CD4-positive, CD25-positive, alpha-beta regulatory T cell (primary cell): ENCODE results near the gene PPP2R5C. TPM values are rescaled to one million over a fixed set of nuclear protein-coding genes. Genes with fewer than 3 reads are reported as not detected.
A peak's percentile ranks its signal among the peaks of the same experiment; 100 is the strongest.
"Not testable (repeated sequence)": the region's sequence is repeated elsewhere in the genome, so short reads cannot be mapped to it uniquely, and the experiment has no call there.

ENCODE experiments used
- ATAC-seq, 2 donors: fragments of 150-1000 bp; cut with Tn5 transposase; one replicate each; pipeline ENCODE4 v1.10.0; 2021; ENCODE audit warnings: low read depth in 2 of 2, moderate number of reproducible peaks in 2 of 2, moderate library complexity in 1 of 2
- DNase-seq, 3 donors: peaks; one replicate each; pipeline versions ENCODE4 v3.0.0 to v3.0.0-alpha.2; 2012 to 2022; ENCODE audit warnings: mixed read lengths in 1 of 3
- H3K27ac ChIP-seq: one replicate; pipeline ENCODE4 v1.7.0; 2013; ENCODE audit warnings: mild to moderate bottlenecking, low read length; ENCODE audit not compliant: insufficient read depth, poor library complexity, severe bottlenecking
- H3K27me3 ChIP-seq: one replicate; pipeline ENCODE4 v1.7.0; 2013; ENCODE audit warnings: low read length; ENCODE audit not compliant: control insufficient read depth, insufficient read depth
- H3K36me3 ChIP-seq: one replicate; pipeline ENCODE4 v1.7.0; 2013; ENCODE audit warnings: mild to moderate bottlenecking, low read length, moderate library complexity; ENCODE audit not compliant: control insufficient read depth, insufficient read depth
- H3K4me1 ChIP-seq: 2 replicates; pipeline ENCODE4 v1.7.0; 2013; ENCODE audit warnings: mild to moderate bottlenecking, low read length; ENCODE audit not compliant: insufficient read depth, control insufficient read depth, poor library complexity, severe bottlenecking
- H3K4me3 ChIP-seq: one replicate; pipeline ENCODE4 v1.7.0; 2013; ENCODE audit warnings: low read depth, mild to moderate bottlenecking, low read length, moderate library complexity
- H3K9me3 ChIP-seq, 2 experiments: 1 replicate in 1 of 2; 2 replicates in 1 of 2; pipeline ENCODE4 v1.7.0; 2013; ENCODE audit warnings: low read length in 2 of 2, mild to moderate bottlenecking in 1 of 2, moderate library complexity in 1 of 2; ENCODE audit not compliant: control insufficient read depth in 2 of 2
- H3K27ac Mint-ChIP-seq, 3 donors: one replicate each; pipeline ENCODE4 v1.8.0; 2020 to 2022; ENCODE audit warnings: mild to moderate bottlenecking in 3 of 3, mixed read lengths in 3 of 3, moderate library complexity in 2 of 3
- H3K27me3 Mint-ChIP-seq: one replicate; pipeline ENCODE4 v1.8.0; 2022; ENCODE audit warnings: mild to moderate bottlenecking, mixed read lengths
- H3K36me3 Mint-ChIP-seq: one replicate; pipeline ENCODE4 v1.8.0; 2020; ENCODE audit warnings: mixed read lengths
- H3K4me1 Mint-ChIP-seq, 4 donors: one replicate each; pipeline ENCODE4 v1.8.0; 2020 to 2022; ENCODE audit warnings: mixed read lengths in 4 of 4, mild to moderate bottlenecking in 1 of 4
- H3K4me3 Mint-ChIP-seq, 4 donors: one replicate each; pipeline ENCODE4 v1.8.0; 2020 to 2022; ENCODE audit warnings: mild to moderate bottlenecking in 4 of 4, mixed read lengths in 4 of 4, moderate library complexity in 3 of 4
- H3K9me3 Mint-ChIP-seq, 7 donors: one replicate each; pipeline ENCODE4 v1.8.0; 2020 to 2022; ENCODE audit warnings: mixed read lengths in 7 of 7, mild to moderate bottlenecking in 3 of 7, moderate library complexity in 2 of 7
- polyA plus RNA-seq, 4 donors: library from polyadenylated mRNA; unstranded; fragments of 300-500 nt; fragmentation: Illumina TruSeq; gene quantifications; one replicate each; pipeline ENCODE4 v1.2.3, GENCODE V29; 2021
- total RNA-seq: library from RNA; stranded (reverse); gene quantifications from one replicate; pipeline ENCODE4 v1.2.3, GENCODE V29; 2022

The PPP2R5C gene
- total and polyA plus RNA-seq, 5 donors from 2014 or later: 244 to 650 (median 282) TPM

DNA sequence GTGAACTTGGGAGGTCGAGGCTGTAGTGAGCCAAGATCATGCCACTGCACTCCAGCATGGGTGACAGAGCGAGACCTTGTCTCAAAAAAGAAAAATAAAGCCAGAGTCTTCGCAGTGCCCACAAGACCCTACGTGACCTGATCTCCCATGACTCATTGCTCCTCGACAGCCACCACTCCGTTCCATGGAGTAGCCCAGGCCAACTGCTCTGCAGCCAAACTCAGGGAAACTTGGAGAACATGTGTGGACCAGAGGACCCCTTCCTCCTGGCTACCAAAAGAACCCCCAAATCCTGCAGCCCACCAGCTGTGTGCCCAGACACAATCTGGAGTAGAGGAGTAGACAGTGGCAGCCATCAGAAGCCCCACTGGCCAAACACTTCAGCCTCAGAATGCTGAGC lies 32.1 kb upstream of the PPP2R5C start:
- ATAC-seq: no peak
- no peak for DNase-seq
- Histone ChIP-seq H3K9me3 (no peaks in the 10 kb centered on the region), H3K27ac (peak overlapping the region; percentile 47), H3K4me3 (no peak overlapping the region), H3K36me3 (no peaks in the 10 kb centered on the region), H3K27me3 (no peaks in the 10 kb centered on the region), H3K4me1 (peaks cover 33% of the 10 kb centered on the region)
- H3K36me3 Mint-ChIP-seq: peaks cover 4% of the 10 kb centered on the region
- H3K4me3 Mint-ChIP-seq: peak overlapping the region in 1 of 4 donors; percentile 20
- H3K27ac Mint-ChIP-seq: peak overlapping the region; percentile 62 to 98 (median 80)
- peaks cover 0 to 2% (median 0%) of the 10 kb centered on the region in 7 donors for H3K9me3 Mint-ChIP-seq
- peaks cover 19 to 73% (median 45%) of the 10 kb centered on the region in 4 donors for H3K4me1 Mint-ChIP-seq
- H3K27me3 Mint-ChIP-seq: no peaks in the 10 kb centered on the region

DNA sequence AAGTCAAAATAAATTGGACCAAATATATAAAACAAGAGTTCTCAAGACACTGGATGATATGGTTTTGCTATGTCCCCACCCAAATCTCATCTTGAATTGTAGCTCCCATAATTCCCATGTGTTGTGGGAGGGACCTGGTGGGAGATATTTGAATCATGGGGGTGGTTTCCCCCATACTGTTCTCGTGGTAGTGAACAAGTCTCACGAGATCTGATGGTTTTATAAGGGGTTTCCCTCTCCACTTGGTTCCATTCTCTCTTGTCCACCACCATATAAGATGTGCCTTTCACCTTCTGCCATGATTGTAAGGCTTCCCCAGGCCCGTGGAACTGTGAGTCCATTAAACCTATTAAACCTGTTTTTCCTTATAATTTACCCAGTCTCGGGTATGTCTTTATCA lies 31.4 kb upstream of the PPP2R5C start:
- H3K27ac ChIP-seq: peak overlapping the region; percentile 86
- not testable (repeated sequence) for H3K9me3 Mint-ChIP-seq, H3K27me3 ChIP-seq, H3K27me3 Mint-ChIP-seq, H3K4me3 ChIP-seq, ATAC-seq, DNase-seq, H3K36me3 ChIP-seq, H3K36me3 Mint-ChIP-seq, H3K9me3 ChIP-seq
- peak overlapping the region; percentile 17 to 85 (median 24) for H3K4me3 Mint-ChIP-seq
- peaks cover 19 to 73% (median 45%) of the 10 kb centered on the region in 4 donors for H3K4me1 Mint-ChIP-seq
- H3K27ac Mint-ChIP-seq: peak overlapping the region; percentile 97 to 98 (median 97)
- peaks cover 33% of the 10 kb centered on the region for H3K4me1 ChIP-seq

DNA sequence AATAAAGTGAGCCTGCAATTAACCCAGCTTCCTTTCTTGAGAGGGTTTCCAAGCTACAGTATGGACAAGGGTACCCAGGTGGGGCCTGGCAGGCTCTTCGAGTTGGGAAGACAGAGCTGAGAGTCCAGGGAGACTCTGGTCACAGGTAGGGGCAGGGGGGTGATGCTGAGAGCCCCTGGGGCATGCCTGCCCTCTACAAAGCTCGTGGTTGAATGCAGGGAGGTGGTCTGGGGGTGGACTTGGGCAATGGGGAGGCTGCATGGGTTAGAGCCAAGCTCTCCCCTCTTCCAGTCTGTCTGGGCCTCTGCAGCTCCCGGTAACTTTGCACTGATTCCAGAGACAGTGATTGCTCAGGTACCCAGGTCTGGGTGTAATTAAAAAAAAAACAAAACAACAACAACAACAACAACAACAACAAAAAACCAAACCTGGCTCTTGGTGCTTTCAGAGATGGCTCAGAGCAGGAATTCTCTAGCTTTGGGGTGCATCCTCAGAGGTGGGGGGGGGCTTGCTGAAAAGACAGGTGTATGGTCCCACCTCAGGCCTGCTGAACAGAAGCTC lies 30.8 kb upstream of the PPP2R5C start:
- H3K9me3 Mint-ChIP-seq: peaks cover 0 to 2% (median 0%) of the 10 kb centered on the region in 7 donors
- DNase-seq (no peak), ATAC-seq (no peak)
- Histone ChIP-seq H3K27ac (peak overlapping the region; percentile 86), H3K4me1 (peaks cover 33% of the 10 kb centered on the region), H3K4me3 (peak overlapping the region; percentile 69), H3K9me3 (no peaks in the 10 kb centered on the region), H3K27me3 (no peaks in the 10 kb centered on the region), H3K36me3 (no peaks in the 10 kb centered on the region)
- H3K4me3 Mint-ChIP-seq: peak overlapping the region; percentile 74 to 84 (median 82)
- H3K36me3 Mint-ChIP-seq: peaks cover 4% of the 10 kb centered on the region
- no peaks in the 10 kb centered on the region for H3K27me3 Mint-ChIP-seq
- H3K27ac Mint-ChIP-seq: peak overlapping the region; percentile 97 to 98 (median 97)
- peaks cover 19 to 68% (median 42%) of the 10 kb centered on the region in 4 donors for H3K4me1 Mint-ChIP-seq

DNA sequence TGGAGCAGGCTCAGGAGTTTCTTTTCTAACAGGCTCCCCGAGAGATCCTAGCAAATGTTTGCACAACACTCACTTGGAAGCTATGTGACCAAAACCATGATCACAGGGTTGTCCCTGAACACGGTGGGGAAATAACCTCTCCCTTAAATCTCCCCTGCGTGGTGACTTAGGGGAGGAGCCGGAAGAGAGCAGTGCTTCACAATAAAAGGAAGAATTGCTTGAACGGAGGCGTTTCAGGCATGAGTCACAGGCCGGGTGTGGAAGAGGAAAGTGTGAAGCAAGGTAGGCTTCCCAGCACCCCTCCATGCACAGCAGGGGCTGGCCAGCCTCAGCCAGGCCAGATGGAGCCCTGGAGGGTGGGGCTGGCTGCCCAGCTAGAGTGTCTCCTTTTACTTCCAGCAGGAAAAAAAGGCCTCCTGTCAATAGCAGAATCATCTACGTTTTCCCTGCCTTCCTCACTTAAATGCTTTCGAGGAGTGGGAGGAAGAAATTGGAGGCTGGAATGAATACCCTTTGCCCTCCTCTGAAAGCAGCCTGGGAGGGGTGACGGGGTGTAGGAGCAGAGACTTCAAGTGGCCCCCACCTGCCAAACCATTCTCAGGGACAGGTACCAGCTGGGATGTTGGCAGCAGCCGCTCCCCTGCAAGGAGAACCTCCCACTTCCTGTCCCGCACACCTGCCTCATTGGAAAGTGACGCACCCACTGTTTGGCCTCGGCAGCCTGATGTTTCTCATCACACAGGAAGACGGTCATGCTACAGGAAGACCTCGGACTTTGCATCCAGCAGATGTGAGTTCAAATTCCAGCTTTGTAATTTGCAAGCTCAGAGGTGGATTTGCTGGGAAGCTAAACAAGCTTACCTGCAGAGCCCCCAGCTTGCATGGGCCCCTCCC lies 30.1 kb upstream of the PPP2R5C start:
- H3K9me3 Mint-ChIP-seq: peaks cover 0 to 2% (median 0%) of the 10 kb centered on the region in 7 donors
- peak overlapping the region; percentile 69 for H3K4me3 ChIP-seq
- DNase-seq (peak; percentile 70 to 90 (median 73)), ATAC-seq (peak; percentile 90)
- H3K27ac Mint-ChIP-seq: peak overlapping the region; percentile 97 to 98 (median 97)
- no peaks in the 10 kb centered on the region for H3K27me3 ChIP-seq
- H3K4me1 ChIP-seq: peaks cover 28% of the 10 kb centered on the region
- H3K4me3 Mint-ChIP-seq: peak overlapping the region; percentile 74 to 84 (median 82)
- peak overlapping the region; percentile 86 for H3K27ac ChIP-seq
- no peaks in the 10 kb centered on the region for H3K27me3 Mint-ChIP-seq
- H3K36me3 Mint-ChIP-seq: peaks cover 4% of the 10 kb centered on the region
- no peaks in the 10 kb centered on the region for H3K36me3 ChIP-seq
- H3K4me1 Mint-ChIP-seq: peaks cover 19 to 62% (median 38%) of the 10 kb centered on the region in 4 donors
- no peaks in the 10 kb centered on the region for H3K9me3 ChIP-seq

DNA sequence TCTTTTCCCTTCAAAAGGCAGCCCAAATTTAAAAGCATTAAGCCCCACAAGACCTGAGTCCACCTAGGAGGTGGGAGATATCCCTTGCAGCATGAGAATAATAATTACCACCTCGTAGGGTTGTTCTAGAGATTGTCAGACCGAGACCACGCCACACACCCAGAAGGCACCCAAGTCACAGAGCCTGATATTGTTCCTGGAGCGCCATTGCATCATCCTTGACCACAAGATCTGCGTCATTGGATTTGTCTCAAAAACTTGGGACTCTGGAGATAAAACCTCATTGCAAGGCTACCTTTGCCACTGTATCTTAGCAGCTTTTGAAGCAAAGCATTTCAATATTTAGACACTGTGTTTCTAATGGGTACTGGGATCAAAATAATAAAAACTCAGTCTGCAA lies 29.4 kb upstream of the PPP2R5C start:
- Histone ChIP-seq H3K27ac (peak overlapping the region; percentile 86), H3K4me3 (peak overlapping the region; percentile 69), H3K9me3 (no peaks in the 10 kb centered on the region), H3K27me3 (no peaks in the 10 kb centered on the region), H3K4me1 (peaks cover 28% of the 10 kb centered on the region), H3K36me3 (no peaks in the 10 kb centered on the region)
- ATAC-seq (no peak), DNase-seq (no peak)
- H3K4me1 Mint-ChIP-seq: peaks cover 19 to 60% (median 35%) of the 10 kb centered on the region in 4 donors
- H3K9me3 Mint-ChIP-seq: peaks cover 0 to 2% (median 0%) of the 10 kb centered on the region in 7 donors
- H3K27ac Mint-ChIP-seq: peak overlapping the region; percentile 97 to 98 (median 97)
- H3K36me3 Mint-ChIP-seq: peaks cover 4% of the 10 kb centered on the region
- peak overlapping the region; percentile 74 to 84 (median 82) for H3K4me3 Mint-ChIP-seq
- no peaks in the 10 kb centered on the region for H3K27me3 Mint-ChIP-seq

DNA sequence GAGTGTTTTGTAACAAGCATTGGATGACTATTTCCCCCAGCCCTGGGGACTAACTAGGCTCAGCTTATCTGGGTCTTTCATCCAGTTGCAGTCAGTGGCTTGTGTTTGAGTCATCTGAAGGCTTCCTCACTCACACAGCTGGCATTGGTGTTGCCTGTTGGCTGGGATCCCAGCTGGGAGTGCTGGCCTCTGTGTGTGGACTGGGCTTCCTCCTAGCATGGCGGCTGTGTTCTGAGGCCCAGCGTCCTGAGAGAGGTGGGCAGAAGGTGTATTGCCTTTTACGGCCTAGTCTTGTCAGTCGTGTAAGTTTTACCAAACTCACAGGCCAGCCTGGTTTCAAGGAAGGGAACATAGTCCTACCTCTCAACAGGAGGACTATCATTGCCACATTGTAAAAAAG lies 28.3 kb upstream of the PPP2R5C start:
- H3K4me3 Mint-ChIP-seq: peak overlapping the region in 1 of 4 donors; percentile 37
- peaks cover 0 to 2% (median 0%) of the 10 kb centered on the region in 7 donors for H3K9me3 Mint-ChIP-seq
- H3K4me1 ChIP-seq: peaks cover 34% of the 10 kb centered on the region
- H3K27ac ChIP-seq: no peak overlapping the region
- peaks cover 4% of the 10 kb centered on the region for H3K36me3 Mint-ChIP-seq
- no peak for DNase-seq
- H3K4me3 ChIP-seq: no peak overlapping the region
- no peak for ATAC-seq
- H3K27me3 Mint-ChIP-seq: no peaks in the 10 kb centered on the region
- peaks cover 15 to 64% (median 32%) of the 10 kb centered on the region in 4 donors for H3K4me1 Mint-ChIP-seq
- no peaks in the 10 kb centered on the region for H3K27me3 ChIP-seq
- peak overlapping the region; percentile 73 to 98 (median 77) for H3K27ac Mint-ChIP-seq
- H3K9me3 ChIP-seq: no peaks in the 10 kb centered on the region
- no peaks in the 10 kb centered on the region for H3K36me3 ChIP-seq

DNA sequence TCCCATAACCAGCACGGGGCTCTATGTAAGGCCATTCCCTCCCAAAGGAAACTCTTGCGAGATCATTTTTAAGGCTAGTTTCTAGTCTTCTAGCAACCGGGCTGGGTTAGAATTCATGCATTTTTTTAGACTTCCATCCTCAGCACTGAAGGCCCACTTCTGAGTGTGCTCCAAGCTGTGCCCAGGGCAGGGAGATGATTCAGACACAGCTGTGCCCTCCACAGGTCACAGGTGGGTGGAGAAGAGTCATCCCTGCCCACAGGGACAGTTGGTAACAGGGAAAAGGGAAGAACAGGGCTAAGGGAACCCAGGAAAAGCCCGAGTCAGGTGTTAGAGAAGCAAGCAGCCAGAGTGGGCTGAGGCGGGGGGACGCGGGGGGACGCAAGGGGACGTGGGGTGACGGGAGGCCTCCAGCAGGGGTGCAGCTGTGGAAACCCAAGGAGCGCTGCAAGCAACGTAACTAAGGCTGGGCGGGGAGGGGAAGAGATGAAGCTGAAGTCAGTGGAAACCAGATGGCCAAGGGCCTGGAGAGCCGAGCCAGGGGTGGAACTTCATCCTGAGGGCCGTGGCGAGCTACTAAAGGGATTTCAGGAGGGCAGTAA lies 27.2 kb upstream of the PPP2R5C start:
- H3K27ac Mint-ChIP-seq: peak overlapping the region in 2 of 3 donors; percentile 41 to 92
- H3K36me3 Mint-ChIP-seq: peaks cover 4% of the 10 kb centered on the region

More for the DNA sequence above, 27.2 kb upstream of the PPP2R5C start:
- ATAC-seq (no peak), DNase-seq (no peak)
- no peak overlapping the region for H3K27ac ChIP-seq
- Mint-ChIP-seq H3K27me3 (no peaks in the 10 kb centered on the region), H3K4me3 (peak overlapping the region in 1 of 4 donors; percentile 35), H3K9me3 (peaks cover 0 to 3% (median 0%) of the 10 kb centered on the region in 7 donors), H3K4me1 (peaks cover 14 to 61% (median 32%) of the 10 kb centered on the region in 4 donors)
- no peaks in the 10 kb centered on the region for H3K9me3 ChIP-seq
- no peak overlapping the region for H3K4me3 ChIP-seq
- peaks cover 34% of the 10 kb centered on the region for H3K4me1 ChIP-seq
- H3K27me3 ChIP-seq: no peaks in the 10 kb centered on the region
- H3K36me3 ChIP-seq: no peaks in the 10 kb centered on the region
